ENCODE measurements around the gene PRPF19.
A peak's percentile ranks its signal among the peaks of the same experiment; 100 is the strongest.

PRPF19 gene

GRCh38 chr11:60842668-60843600 lies 63.5 kb downstream of the PRPF19 start:
- DNase-seq (ENCODE audit: low spot score), result no peak

GRCh38 chr11:60841797-60842667 lies 64.4 kb downstream of the PRPF19 start, which contains the start of gene CCDC86:
CCDC86 (plus strand) TSS chr11:60842113; CDS start chr11:60842125, 12 bp downstream.
- peak; percentile 100 for DNase-seq (ENCODE audit: low spot score)
